Measurements from ENCODE around the gene SULT1B1. TPM values are rescaled to one million over a fixed set of nuclear protein-coding genes. Genes with fewer than 3 reads are reported as not detected.
"Not testable (repeated sequence)": the region's sequence is repeated elsewhere in the genome, so short reads cannot be mapped to it uniquely, and the experiment has no call there.

The SULT1B1 gene
- 16.4 TPM for polyA plus RNA-seq (2013, experiment 1 of 2; ENCODE audit: insufficient read length)
- polyA plus RNA-seq (2013, experiment 2 of 2; ENCODE audit: insufficient read length), result 14.3 TPM

GRCh38 chr4:69760455-69760854 lies at the start of gene SULT1B1:
Gene SULT1B1 (minus strand): TSS chr4:69760620. CDS start chr4:69755217, 5,403 bp downstream.
- peak; percentile 78 for DNase-seq

DNA sequence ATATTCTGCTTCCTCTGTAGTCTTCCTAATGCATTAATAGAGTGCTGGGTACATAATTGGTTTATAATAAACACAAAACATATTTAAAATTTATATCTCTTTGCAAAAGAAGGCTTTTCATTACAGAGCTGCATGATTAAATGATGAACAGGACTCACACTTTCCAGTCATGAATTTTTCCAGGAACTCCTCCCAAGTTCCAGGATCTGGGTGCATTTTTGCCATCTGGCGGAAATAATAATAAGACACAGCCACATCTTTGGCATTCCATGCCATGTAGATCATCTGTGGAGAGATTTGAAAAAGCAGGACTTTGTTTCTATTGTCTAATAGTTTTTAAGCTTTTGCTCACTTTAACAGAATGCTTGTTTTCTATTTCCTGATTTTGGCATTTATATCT lies 40.2 kb upstream of the SULT1B1 start:
- DNase-seq, result peak; percentile 90

GRCh38 chr4:69799337-69799736 lies 38.9 kb upstream of the SULT1B1 start:
- no peak for DNase-seq

DNA sequence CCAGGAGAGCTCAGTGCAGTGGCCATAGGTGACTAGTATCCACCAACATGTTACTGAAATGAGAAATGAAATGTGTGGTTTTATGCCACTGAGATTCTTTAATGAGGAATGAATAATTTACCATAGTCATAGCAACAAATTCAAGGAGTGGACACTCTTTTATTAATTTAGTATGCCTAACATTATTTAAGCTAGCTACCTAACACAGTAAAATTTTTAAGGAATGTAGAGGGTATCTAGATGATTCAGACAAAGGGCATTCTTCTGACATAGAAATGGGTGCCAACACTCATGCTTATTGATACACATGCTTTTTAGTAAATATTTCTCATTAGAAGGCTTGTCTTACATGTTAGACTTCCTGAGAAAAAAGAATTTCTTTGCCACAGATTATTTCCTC lies 33.3 kb upstream of the SULT1B1 start:
- DNase-seq, result peak; percentile 44

DNA sequence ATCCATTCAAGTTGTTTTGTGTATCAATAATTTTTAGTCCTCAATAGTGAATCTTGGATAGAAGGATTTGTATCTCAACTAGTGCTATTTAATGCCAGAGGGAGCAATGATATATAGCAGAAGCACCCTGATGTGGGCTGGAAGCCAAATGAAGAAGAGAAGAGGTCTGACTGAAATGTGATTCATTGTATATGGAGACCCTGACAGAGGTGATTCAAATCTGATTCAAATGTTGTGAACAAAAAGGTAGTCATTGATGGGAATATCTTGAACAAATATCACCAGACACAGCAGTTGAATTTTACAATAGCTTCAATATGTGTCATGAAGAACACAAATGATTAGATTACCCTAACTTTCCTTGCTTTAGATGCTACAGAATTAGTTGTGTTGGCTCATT lies 27.5 kb upstream of the SULT1B1 start:
- DNase-seq, result peak; percentile 63

DNA sequence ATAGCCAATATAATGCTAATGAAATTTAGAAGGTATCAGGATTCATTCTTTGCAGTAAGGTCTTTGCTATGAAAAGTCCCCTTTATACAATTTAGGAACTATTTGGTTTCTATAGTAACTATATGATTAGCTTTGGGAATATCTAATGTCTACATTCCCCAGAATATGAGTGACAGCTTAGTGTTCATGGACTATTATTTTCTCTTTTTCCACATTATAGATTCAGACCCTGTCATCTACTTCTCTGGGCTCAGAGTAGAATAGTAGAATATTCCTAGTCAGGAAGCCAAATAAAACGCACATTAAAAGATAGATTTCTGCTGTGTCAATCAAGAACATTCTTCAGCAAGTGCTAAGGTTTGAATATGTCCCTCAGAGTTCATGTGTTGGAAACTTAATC lies 26.1 kb upstream of the SULT1B1 start:
- DNase-seq, result no peak

- no peak for DNase-seq
These were observed 24.9 kb upstream of the SULT1B1 start for GRCh38 chr4:69785211-69785831.

GRCh38 chr4:69782651-69783310 lies 22.4 kb upstream of the SULT1B1 start:
- no peak for DNase-seq

DNA sequence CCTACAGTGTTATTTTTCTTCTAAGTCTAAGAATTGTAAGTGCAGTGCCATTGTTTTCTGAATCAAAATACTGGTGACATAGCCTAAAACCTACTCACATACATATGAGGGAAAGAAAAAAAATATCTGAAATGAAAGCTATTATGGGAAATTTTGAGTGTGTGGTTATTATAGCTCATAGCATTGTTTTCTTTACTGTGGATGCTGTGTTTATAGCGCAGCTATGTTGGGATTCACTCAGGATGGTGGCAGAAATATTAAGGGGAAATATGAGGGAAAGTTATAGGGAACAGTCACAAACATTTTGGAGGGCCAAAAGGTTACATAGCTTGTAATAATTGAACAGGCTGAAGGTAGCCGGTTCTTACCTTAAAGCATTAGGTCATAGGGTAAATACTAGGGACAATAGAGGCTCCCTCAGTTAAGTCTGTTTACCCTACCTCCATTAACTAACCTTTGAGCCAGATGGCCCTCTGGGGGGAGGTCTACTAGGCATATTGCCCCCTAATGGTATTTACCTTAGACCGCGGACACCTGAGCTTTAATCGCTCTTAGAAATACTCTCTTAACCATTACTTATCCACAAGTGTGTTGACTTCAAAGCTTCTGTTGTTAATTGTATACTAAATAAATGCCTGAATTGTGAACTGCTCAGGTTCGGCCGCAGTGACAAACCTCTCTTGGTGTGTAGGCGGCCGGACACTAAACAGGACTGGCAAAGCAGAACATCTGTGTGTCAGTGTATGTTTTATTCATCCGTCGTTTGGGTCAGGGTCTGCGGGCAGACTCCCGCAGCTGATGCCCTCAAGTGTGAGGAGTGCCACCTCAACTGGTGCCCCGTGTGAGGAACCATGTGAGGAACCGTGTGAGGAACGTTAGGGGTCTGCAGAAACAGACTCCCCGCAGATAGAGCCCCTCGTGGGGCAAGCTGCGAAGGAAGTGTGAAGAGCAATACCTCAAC lies 21.3 kb upstream of the SULT1B1 start:
- DNase-seq, result peak; percentile 51

- no peak for DNase-seq
These were observed 19.7 kb upstream of the SULT1B1 start for GRCh38 chr4:69780141-69780540.

DNA sequence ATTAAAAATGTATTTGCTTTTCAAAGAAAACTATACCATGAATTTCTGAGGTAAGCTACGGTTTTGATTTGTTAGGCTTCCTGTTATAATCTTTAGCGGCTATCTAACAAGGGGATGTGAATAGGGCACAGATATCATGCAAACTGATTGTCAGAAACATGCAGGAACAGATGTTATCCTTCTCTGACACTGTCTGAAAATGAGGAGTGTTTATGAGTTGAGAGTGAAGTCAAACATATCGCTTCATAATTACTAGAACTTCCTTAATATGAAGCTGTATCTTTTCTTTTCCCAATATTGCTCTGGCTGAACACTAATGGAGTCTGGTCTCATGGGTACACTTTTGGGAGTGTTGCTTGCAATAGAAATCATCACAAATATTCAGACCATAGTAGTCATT lies 16.3 kb upstream of the SULT1B1 start:
- DNase-seq, result no peak

- no peak for DNase-seq
These were observed 15.0 kb upstream of the SULT1B1 start for GRCh38 chr4:69775321-69775867.

GRCh38 chr4:69773484-69773883 lies 13.1 kb upstream of the SULT1B1 start:
- DNase-seq, result peak; percentile 75

- DNase-seq, result not testable (repeated sequence)
These were observed 8.1 kb upstream of the SULT1B1 start for GRCh38 chr4:69768554-69768953.

- DNase-seq, result peak; percentile 47
These were observed 5.3 kb upstream of the SULT1B1 start for GRCh38 chr4:69765751-69766150.

- DNase-seq, result no peak
These were observed 3.9 kb upstream of the SULT1B1 start for GRCh38 chr4:69764311-69764710.

GRCh38 chr4:69763233-69763632 lies 2.8 kb upstream of the SULT1B1 start:
- no peak for DNase-seq

- peak; percentile 34 for DNase-seq
These were observed 1.2 kb downstream of the SULT1B1 start for GRCh38 chr4:69759189-69759604.

GRCh38 chr4:69757464-69757863 lies 3.0 kb downstream of the SULT1B1 start:
- no peak for DNase-seq

DNA sequence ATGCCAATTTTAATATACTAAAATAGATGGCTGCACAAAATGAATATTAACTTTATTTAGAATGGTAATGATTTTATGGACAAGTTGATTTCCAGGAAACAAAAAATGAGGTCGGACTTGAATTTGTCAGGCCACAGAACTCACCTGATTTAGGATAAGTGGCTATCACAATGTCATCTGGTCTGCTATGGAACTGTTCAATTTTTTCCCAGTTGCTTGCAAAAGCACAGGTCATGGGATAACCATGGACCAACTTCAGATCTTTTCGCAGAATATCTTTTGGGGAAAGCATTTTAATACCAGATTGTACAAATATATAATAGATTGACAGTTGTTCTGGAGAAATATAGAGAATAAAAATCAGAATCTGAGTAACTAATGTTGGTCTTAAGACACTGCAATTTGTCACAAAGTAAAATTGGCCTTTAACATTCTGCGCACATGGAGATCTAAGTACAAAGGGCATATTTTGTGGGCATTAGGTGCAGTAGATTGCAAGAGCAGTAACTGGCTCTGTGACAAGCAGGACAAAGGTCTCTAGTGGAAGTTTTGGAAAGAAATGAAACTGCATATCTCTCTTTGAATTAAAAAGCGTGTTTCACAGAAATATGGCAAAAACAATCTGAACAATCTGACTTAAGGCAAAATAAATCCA lies 5.4 kb downstream of the SULT1B1 start:
- DNase-seq, result no peak

DNA sequence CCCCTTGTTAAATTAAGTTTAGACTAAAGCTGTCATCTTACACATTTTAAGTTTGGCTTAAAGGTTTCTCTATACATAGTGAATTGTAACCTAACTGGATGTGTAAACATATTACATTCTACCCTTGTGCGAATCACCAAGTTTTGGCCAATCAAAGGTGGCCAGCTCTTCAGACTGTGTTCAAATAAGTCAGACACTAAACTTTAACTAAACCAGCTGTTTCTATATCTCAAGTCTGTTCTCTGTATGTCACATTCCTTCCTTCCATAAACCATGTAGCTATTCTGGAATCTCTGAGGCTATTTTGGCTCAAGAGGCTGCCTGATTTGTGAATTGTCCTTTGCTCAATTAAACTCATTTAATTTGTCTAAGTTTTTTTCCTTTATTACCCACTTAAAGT lies 6.7 kb downstream of the SULT1B1 start:
- DNase-seq, result peak; percentile 65

DNA sequence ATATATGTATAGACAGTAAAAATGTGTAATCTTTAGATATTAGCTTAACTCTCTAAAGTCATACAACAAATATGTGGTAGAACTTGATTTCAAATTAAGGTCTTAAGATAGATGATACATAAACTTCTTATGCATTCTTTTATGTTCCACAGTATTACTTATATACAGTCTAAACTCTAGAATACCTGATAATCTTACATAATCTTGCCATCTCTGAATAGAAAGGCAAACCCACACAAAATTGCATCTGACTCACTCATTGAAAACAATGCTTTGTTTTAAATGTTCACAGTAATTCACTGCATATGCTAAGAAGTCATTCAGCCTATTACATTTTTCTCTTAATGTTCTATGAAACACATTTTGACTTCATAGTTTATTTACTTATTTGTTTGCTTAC lies 10.1 kb downstream of the SULT1B1 start:
- DNase-seq, result peak; percentile 40

All from fibroblast of skin of back (primary cell).